Inflammatory macrophage treated with lipopolysaccharide for 1 hour (primary cell): ENCODE results near the gene GFOD1.
A peak's percentile ranks its signal among the peaks of the same experiment; 100 is the strongest.
"Not testable (repeated sequence)": the region's sequence is repeated elsewhere in the genome, so short reads cannot be mapped to it uniquely, and the experiment has no call there.

Experiments
- DNase-seq, 2 donors: peaks; one replicate each; pipeline ENCODE4 v3.0.0-alpha.2; 2020 to 2022

GFOD1 gene

DNA sequence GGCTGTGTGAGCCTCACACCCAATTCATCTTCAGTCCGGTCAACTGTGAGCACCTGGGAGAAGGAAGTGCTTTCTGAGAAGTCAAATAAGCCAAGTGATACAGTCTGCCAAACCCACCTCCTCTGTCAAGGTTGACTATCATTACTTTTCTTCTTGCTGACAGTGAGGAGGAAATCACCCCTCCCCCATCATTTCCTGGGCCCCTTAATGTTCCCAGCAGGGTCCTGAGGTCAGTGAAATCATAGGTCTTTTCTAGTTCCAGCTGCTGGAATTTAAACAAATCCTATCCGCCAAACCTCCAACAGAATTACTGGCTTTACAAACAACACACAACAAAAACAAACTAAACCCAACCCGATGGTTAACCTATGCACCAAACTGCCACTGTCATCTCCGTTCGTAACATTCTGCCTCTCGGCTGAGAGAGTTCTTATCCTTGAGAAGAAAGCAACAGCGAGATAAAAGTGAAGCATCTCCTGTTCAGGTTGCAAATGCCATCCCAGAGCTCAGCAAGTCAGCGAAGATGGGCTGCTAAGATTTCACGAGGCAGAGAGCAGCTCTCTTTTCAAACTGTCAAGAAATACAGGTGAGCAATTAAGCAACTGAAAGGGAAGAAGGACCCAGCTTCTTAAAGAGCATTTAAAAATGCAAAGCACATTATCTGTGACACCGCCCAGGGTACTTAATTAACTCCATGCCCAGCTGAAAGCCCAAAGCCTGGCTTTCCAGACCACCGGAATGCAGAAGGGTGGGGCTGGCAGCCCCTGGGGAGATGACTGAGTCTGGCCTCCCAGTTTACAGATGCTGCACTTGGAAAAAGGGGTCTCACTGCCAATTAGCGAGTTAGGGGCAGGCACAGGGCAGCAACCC is 24.7 kb downstream of the GFOD1 start:
- no peak for DNase-seq

- DNase-seq, result peak; percentile 64 to 92
Measured at GRCh38 chr6:13461805-13462204, 25.6 kb downstream of the GFOD1 start.

- no peak for DNase-seq
Measured at GRCh38 chr6:13461307-13461706, 26.1 kb downstream of the GFOD1 start.

- DNase-seq, result not testable (repeated sequence)
Measured at GRCh38 chr6:13460289-13460688, 27.1 kb downstream of the GFOD1 start.

DNA sequence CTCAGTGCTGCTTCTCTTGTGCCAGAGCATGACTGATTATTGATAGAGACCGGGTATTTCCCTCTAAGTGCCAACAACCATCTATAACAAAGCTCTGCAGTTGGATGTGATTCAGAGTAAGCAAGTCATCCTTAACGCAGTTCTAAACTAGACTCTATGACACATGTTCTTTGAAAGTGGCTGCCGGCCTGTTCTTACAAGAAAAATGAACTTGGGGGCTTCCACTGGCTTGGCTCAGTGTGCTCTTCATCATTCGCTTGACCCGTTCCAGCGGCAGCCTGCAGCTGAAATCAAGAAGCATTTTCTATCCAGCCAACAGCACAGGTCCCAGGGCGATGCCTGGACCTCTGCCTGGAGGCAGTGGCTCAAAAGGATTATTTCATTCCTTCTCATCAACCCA is 29.8 kb downstream of the GFOD1 start:
- DNase-seq, result no peak

- DNase-seq, result peak; percentile 22 to 45
Measured at GRCh38 chr6:13455552-13455966, 31.8 kb downstream of the GFOD1 start.

DNA sequence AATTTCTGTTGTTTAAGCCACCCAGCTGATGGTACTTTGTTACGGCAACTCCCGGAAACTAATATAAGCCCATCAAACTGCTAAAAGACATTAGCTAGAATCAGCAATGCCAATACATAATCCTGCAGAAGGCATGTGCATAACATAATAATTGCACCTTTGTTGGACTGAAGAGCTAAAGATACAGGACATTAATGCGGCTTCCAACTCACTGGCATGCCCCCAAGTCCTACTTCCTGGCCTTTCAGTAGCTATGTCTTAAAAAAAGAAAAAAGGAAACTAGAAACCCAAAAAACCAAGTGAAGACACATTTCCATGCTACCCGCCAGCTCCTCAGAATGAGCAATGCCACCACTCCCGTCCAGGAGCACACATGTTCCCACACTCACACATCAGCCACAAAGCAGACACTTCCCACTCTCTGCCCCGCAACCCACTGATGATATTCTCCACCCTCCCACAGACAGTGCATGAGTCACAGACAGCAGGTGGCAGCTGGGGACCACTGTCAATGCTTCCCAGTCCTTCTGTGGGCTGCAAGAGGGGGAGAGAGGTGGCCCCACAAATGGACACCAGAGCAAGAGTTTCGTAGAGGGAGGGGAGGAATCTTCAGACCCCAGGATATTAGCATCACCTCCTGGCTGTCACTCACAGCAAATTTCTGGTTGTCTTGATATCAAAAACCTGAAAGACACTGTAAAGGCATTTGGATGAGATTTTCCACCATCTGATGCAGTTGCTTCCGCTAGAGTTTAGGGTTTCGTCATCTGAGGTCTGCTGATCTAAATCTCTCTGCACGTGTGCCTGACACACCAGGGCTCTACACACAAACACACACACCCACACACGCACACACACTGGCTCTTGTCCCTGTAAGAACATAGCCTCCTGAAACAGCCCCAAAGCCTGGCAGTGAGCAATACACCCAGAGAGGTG is 32.8 kb downstream of the GFOD1 start:
- DNase-seq, result peak; percentile 77 to 83

- DNase-seq, result peak in 1 of 2 donors; percentile 9
Measured at GRCh38 chr6:13453771-13454251, 33.6 kb downstream of the GFOD1 start.

DNA sequence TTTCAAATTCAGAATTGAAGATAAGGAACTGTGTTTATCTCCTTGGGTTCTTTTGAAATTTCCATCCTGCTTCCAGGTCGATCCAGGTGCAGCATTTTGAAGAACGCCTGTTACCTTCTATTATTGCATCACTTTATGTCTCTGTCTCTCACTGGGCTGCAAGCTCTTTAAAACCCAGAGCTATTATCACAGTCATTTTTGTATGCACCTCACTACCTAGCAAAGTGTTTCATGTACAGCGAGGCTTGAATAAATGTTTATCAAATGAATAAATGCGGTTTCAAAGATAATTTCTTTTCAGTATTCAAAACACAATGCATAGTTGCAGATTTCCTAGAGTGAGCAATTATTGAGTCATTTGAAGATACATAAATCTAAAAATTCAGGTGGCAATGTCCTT is 34.2 kb downstream of the GFOD1 start:
- DNase-seq, result no peak

DNA sequence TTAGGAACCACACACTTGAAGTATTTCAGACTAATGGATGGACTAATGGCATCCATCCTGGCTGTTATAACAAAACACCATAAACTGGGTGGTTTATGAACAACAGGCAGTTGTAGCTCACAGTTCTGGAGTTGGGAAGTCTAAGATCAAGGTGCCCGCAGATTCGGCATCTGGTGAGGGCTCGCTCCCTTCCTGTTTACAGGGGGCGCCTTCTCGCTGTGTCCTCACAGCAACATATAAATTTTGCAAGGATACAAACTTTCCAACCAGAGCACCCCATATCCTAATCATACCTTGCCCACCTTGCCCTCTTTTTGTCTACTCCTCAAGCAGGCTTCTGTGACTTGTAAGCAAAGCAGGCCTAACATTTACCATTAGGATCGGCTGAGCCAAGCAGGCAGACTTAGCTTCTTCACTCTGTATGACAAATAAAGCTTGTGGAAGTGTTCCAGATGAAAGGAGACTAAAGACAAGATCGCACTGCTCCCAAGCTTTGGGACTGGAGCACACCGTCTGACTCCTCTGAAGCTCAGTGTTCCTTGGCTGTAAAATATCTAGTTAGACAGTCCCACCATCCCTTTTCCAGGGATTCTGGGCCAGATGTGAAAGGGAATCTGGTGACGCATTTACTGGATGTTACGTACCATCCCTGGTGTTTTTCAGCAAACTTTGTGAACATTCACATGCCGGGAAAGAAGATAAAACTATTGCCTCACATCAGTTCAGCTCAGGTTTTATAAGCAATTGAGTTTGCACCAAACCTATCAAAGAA is 34.9 kb downstream of the GFOD1 start:
- no peak for DNase-seq

- DNase-seq, result no peak
Measured at GRCh38 chr6:13451181-13451895, 36.1 kb downstream of the GFOD1 start.

GRCh38 chr6:13450628-13451027 is 36.8 kb downstream of the GFOD1 start:
- no peak for DNase-seq

- peak; percentile 58 to 63 for DNase-seq
Measured at GRCh38 chr6:13447949-13448724, 39.3 kb downstream of the GFOD1 start.

DNA sequence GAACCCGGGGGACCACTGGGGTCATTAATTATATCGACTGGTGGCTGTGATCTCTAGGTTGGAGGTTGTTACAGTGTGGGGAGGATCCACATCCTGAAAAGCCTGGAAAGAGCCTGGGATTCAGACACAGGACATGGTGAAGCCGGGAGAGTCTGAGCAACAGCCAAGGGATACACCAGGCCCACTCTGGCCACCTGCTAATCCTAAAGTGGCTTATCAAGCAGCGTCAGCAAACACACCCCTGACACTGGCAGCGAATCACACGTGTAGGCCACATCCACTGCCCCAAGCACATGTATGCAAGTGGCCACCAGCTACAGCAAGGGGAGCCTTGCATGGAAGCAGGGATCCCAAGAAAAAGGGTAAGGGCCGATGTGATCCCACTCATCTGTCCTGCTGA is 41.0 kb downstream of the GFOD1 start:
- no peak for DNase-seq

GRCh38 chr6:13445744-13446115 is 41.7 kb downstream of the GFOD1 start:
- no peak for DNase-seq

GRCh38 chr6:13445005-13445743 is 42.2 kb downstream of the GFOD1 start:
- DNase-seq, result no peak

GRCh38 chr6:13444604-13445003 is 42.8 kb downstream of the GFOD1 start:
- DNase-seq, result no peak

DNA sequence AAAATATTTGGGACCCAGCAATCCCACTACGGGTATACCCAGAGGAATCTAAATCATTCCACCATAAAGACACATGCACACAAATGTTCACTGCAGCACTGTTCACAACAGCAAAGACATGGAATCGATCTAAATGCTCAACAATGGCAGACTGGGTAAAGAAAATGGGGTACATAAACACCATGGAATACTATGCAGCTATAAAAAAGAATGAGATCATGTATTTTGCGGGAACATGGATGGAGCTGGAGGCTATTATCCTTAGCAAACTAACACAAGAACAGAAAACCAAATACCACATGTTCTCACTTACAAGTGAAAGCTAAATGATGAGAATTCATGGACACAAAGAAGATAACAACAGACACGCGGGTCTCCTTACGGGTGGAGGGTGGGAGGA is 43.4 kb downstream of the GFOD1 start:
- DNase-seq, result not testable (repeated sequence)

DNA sequence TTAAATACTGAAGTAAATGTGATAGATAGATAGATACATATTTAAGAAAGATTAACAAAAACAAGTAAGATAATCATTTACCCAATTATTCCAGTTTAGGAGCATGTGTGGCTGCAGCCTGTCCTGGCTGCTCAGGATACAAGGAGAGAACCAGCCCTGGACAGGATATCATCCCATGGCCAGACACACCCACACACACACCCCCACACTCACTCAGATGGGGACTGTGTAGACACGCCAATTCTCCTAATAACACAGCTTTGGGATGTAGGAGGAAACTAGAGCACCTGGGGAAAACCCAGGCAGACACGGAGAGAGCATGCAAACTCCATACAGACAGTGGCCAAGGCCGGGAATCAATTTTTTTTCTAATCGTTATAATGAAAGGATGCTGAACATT is 45.6 kb downstream of the GFOD1 start:
- no peak for DNase-seq

DNA sequence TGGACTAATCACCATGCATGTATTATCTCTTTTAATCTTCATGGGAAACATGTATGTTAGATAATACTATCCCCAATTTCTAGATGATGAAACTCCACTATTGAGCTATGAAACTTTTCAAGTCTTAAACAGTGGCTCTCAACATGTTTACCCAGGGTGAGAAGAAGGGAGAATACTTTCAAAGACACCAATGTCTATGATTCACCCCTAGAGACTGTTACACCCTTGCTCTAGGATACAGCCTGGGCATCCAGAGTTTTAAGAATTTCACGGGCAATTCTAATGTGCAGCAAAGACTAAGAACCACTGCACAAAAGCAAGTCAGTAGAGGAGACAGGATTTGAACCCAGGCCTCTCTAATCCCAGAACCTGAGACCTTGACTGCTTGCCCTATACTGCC is 47.8 kb downstream of the GFOD1 start:
- no peak for DNase-seq

DNA sequence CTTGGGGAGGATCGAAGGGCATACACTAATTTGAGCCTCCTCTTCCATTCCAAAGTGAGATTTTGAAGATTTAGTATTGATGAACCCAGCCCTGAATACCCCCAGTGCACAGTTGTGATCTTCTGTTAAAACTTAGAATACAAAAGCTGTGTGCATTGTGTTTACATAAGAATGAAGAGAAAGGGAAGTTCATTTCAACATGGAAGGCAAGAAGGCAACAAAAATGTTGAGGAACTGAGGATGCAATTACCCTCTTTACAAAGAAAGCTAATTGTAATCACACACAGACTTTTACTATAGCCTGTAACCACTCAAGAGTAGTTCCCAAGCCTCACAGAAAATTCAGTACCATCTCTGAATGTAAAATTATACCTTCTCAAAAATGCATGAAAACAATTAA is 49.3 kb downstream of the GFOD1 start:
- peak in 1 of 2 donors; percentile 38 for DNase-seq
